HepG2 (cell line): ENCODE data around the gene ZDHHC18. TPM values are rescaled to one million over a fixed set of nuclear protein-coding genes. Genes with fewer than 3 reads are reported as not detected.

Source experiments
- ATAC-seq: fragments of 200-7000 bp; cut with Tn5 transposase; 3 replicates; pipeline ENCODE4 v1.9.1; 2020; ENCODE audit warnings: mild to moderate bottlenecking, moderate library complexity
- BruUV-seq: library from RNA; stranded (reverse); fragments of 400-500 nt; replicated peaks from 2 replicates; lab custom pipeline; 2021; lab: Mats Ljungman, UMichigan
- CTCF ChIA-PET: fragments of 300-600 bp; formaldehyde crosslinking; extraction: SDS; loops from one replicate; lab custom pipeline; 2021; ENCODE audit warnings: low total read pairs, inconsistent platforms, low intra/inter-chr PET ratio; lab: Yijun Ruan, JAX
- POLR2A ChIA-PET: fragments of 350-600 bp; sonication (Branson Sonifier 250); formaldehyde crosslinking; loops from one replicate; lab custom pipeline; 2020; ENCODE audit warnings: antibody characterized with exemption, inconsistent platforms; lab: Yijun Ruan, JAX
- DNase-seq: peaks from one replicate; pipeline ENCODE4 v3.0.0-alpha.2; 2015; ENCODE audit warnings: low spot score
- FAIRE-seq: peaks from 3 replicates; lab custom pipeline; 2011; peaks lifted over from hg19 to GRCh38; lab: Jason Lieb, UNC
- H2AFZ ChIP-seq: one replicate; pipeline ENCODE4 v1.6.1; 2011; ENCODE audit warnings: low read length, inconsistent platforms
- H3K27ac ChIP-seq: fragments of 300-600 bp; 3 replicates; pipeline ENCODE4 v1.8.0; 2011; ENCODE audit warnings: mixed run types, mild to moderate bottlenecking, mixed read lengths, low read length, inconsistent platforms; ENCODE audit not compliant: insufficient read depth; ENCODE audit errors: extremely low read length
- H3K27me3 ChIP-seq, 2 experiments: fragments of 200-600 bp in 1 of 2; 2 replicates in 1 of 2; 3 replicates in 1 of 2; pipeline versions ENCODE4 v1.6.0 to v1.8.0; 2011; ENCODE audit warnings: low read length in 2 of 2, mild to moderate bottlenecking in 2 of 2, moderate library complexity in 2 of 2, inconsistent platforms in 1 of 2; ENCODE audit not compliant: insufficient read depth in 2 of 2, control insufficient read depth in 1 of 2
- H3K36me3 ChIP-seq, 2 experiments: fragments of 200-600 bp in 1 of 2; replicated peaks in 1 of 2; 2 replicates in 1 of 2; 3 replicates in 1 of 2; pipeline versions ENCODE4 v1.5.1 to v1.8.0; 2011; ENCODE audit warnings: low read length in 2 of 2, inconsistent platforms in 1 of 2; ENCODE audit not compliant: insufficient read depth in 2 of 2, control insufficient read depth in 1 of 2
- H3K4me1 ChIP-seq: 2 replicates; pipeline ENCODE4 v1.5.1; 2012; ENCODE audit warnings: low read length, inconsistent platforms; ENCODE audit not compliant: insufficient read depth
- H3K4me2 ChIP-seq: 2 replicates; pipeline ENCODE4 v1.6.0; 2011; ENCODE audit warnings: low read depth, low read length, inconsistent platforms
- H3K4me3 ChIP-seq, 3 experiments: fragments of 200-600 bp in 1 of 3; sonication (generic), shearing (Covaris generic) in 1 of 3; replicated peaks in 1 of 3; 2 replicates each; pipeline ENCODE4 v1.5.1; 2011 to 2016; ENCODE audit warnings: low read length in 3 of 3, inconsistent platforms in 2 of 3, low read depth in 2 of 3, mild to moderate bottlenecking in 2 of 3, control low read depth in 1 of 3, mixed read lengths in 1 of 3; ENCODE audit not compliant: insufficient read depth in 1 of 3
- H3K79me2 ChIP-seq: one replicate; pipeline ENCODE4 v1.6.1; 2011; ENCODE audit warnings: low read length, inconsistent platforms; ENCODE audit not compliant: insufficient read depth
- H3K9ac ChIP-seq: 2 replicates; pipeline ENCODE4 v1.6.0; 2011; ENCODE audit warnings: mild to moderate bottlenecking, low read depth, low read length, inconsistent platforms; ENCODE audit not compliant: insufficient read depth
- H3K9me3 ChIP-seq: 2 replicates; pipeline ENCODE4 v1.5.1; 2012; ENCODE audit warnings: mild to moderate bottlenecking, low read length
- H4K20me1 ChIP-seq: 2 replicates; pipeline ENCODE4 v1.6.0; 2011; ENCODE audit warnings: inconsistent platforms, mild to moderate bottlenecking, low read length, moderate library complexity; ENCODE audit not compliant: insufficient read depth
- CBX1 ChIP-seq: IDR thresholded peaks from one replicate; pipeline ENCODE4 v1.6.1; 2016; ENCODE audit warnings: antibody characterized with exemption, low read depth
- CEBPG ChIP-seq: IDR thresholded peaks from 2 replicates; pipeline ENCODE4 v1.6.1; 2016
- DMTF1 ChIP-seq: sonication (generic); formaldehyde crosslinking; IDR thresholded peaks from 2 replicates; pipeline ENCODE4 v1.4.0; 2020; ENCODE audit warnings: mild to moderate bottlenecking, missing genetic modification reagents
- GTF3A ChIP-seq: sonication (generic); formaldehyde crosslinking; conservative IDR thresholded peaks from 2 replicates; pipeline ENCODE4 v1.4.0; 2020; ENCODE audit warnings: mild to moderate bottlenecking, missing genetic modification reagents
- SALL1 ChIP-seq: sonication (generic); formaldehyde crosslinking; IDR thresholded peaks from 2 replicates; pipeline ENCODE4 v1.8.0; 2022; ENCODE audit warnings: mild to moderate bottlenecking, missing genetic modification reagents
- TMF1 ChIP-seq: sonication (generic); formaldehyde crosslinking; IDR thresholded peaks from 2 replicates; pipeline ENCODE4 v1.8.1; 2022; ENCODE audit warnings: low read depth, missing genetic modification reagents
- ZBTB33 ChIP-seq: sonication (generic); formaldehyde crosslinking; IDR thresholded peaks from 2 replicates; pipeline ENCODE4 v1.4.0; 2020; ENCODE audit warnings: missing genetic modification reagents
- ZNF142 ChIP-seq: sonication (generic); formaldehyde crosslinking; IDR thresholded peaks from 2 replicates; pipeline ENCODE4 v1.4.0; 2020; ENCODE audit warnings: missing genetic modification reagents
- ZNF230 ChIP-seq: sonication (generic); formaldehyde crosslinking; IDR thresholded peaks from 2 replicates; pipeline ENCODE4 v1.4.0; 2020; ENCODE audit warnings: mild to moderate bottlenecking, missing genetic modification reagents
- ZNF460 ChIP-seq: sonication (generic); formaldehyde crosslinking; IDR thresholded peaks from 2 replicates; pipeline ENCODE4 v1.5.1; 2020; ENCODE audit warnings: missing genetic modification reagents, mild to moderate bottlenecking, borderline replicate concordance
- ZNF710 ChIP-seq: sonication (generic); formaldehyde crosslinking; IDR thresholded peaks from 2 replicates; pipeline ENCODE4 v1.5.0; 2020; ENCODE audit warnings: mild to moderate bottlenecking, missing genetic modification reagents, borderline replicate concordance
- WGBS: methylation state at CpG from one replicate; pipeline ENCODE4 v1.1.6; 2017; ENCODE audit warnings: low lambda C conversion rate; 5-methylcytosine and 5-hydroxymethylcytosine counted together
- in situ Hi-C: cut with HindIII; loops from 2 replicates; pipeline ENCODE4 v1.10.0; 2017; ENCODE audit warnings: low pct_unique_long_range_greater_than_20kb; ENCODE audit not compliant: extremely low pct_ligation_motif_present
- intact Hi-C: fragments of 100-400 bp; cut with micrococcal nuclease; formaldehyde crosslinking; loops from one replicate; pipeline ENCODE4 v1.10.0; 2022; ENCODE audit not compliant: unreplicated experiment
- polyA plus RNA-seq, 8 experiments: library from polyadenylated mRNA; depleted of rRNA in 3 of 8; stranded (reverse) in 7 of 8; unstranded in 1 of 8; fragments of >200 nt; fragmentation: Illumina TruSeq in 4 of 8; extraction: Trizol in 4 of 8; gene quantifications; 2 replicates each; pipeline versions ENCODE4 v1.2.1 to v1.2.3, GENCODE V29; 2011 to 2016; ENCODE audit warnings: low read depth in 4 of 8, missing spikeins in 1 of 8, mixed read lengths in 1 of 8; ENCODE audit not compliant: insufficient read depth in 1 of 8
- total RNA-seq, 5 experiments: library from RNA; depleted of rRNA; stranded (reverse); fragments of >200 nt; fragmentation: Illumina TruSeq; extraction: Trizol; gene quantifications; 2 replicates each; pipeline ENCODE4 v1.2.3, GENCODE V29; 2016; ENCODE audit warnings: low read depth in 1 of 5

The ZDHHC18 gene
- total and polyA plus RNA-seq, 2 of the 13 experiments (the other 11 are each of a cell fraction or from before 2014, with no cell fraction given): 13.2 to 35.3 TPM

- ChIA-PET CTCF (no interaction called here), POLR2A (interaction anchor here (0.8 to 3.5 kb wide), 7 partner anchors 15 to 55 kb away, joined by 3 to 23 read pairs (median 9); partner anchors contain the start of genes GPATCH3 and NR0B2)
- Histone ChIP-seq H3K36me3 (peaks cover 17 to 65% of the 10 kb centered on the region in 2 experiments; a peak in 4 of 5 replicates), H3K4me2 (no peak overlapping the region), H4K20me1 (no peaks in the 10 kb centered on the region), H3K79me2 (peaks cover 2% of the 10 kb centered on the region), H3K9ac (no peak overlapping the region), H2AFZ (no peak overlapping the region), H3K9me3 (no peaks in the 10 kb centered on the region), H3K4me3 (no peak overlapping the region), H3K27ac (peak overlapping the region; percentile 14), H3K27me3 (no peaks in the 10 kb centered on the region), H3K4me1 (peaks cover 37% of the 10 kb centered on the region)
- DNase-seq: no peak
- in situ Hi-C loops (no loop called here), intact Hi-C loops (no loop called here)
- no peak for FAIRE-seq
- peak; percentile 48 for ATAC-seq
- TSS peak; percentile 33 for BruUV-seq
- WGBS: 67% methylated on average over 5 of the region's 5 CpGs
- TF ChIP-seq CEBPG (CRISPR knock-in tag): no peak
- TF ChIP-seq ZNF230: no peak
- no peak for TF ChIP-seq DMTF1 (CRISPR knock-in tag)
- peak; percentile 34; the same call in 1 of the 2 replicates for TF ChIP-seq SALL1 (CRISPR knock-in tag)
- no peak for TF ChIP-seq TMF1 (CRISPR knock-in tag)
- no peak for TF ChIP-seq ZNF710 (CRISPR knock-in tag)
- TF ChIP-seq ZBTB33: peak; percentile 65
- TF ChIP-seq ZNF460: no peak
- no peak for TF ChIP-seq ZNF142
- no peak for TF ChIP-seq GTF3A (CRISPR knock-in tag)
- TF ChIP-seq CBX1: no peak
Measured at GRCh38 chr1:26882696-26883463, 56.4 kb downstream of the ZDHHC18 start.
